GM12878 (cell line): Measurements from ENCODE around the gene UPF1.

Experiments
- BRCA1 ChIP-seq: IDR thresholded peaks from 2 replicates; pipeline ENCODE4 v1.6.1; 2011; ENCODE audit warnings: low read depth, low read length, improper control_type of control experiment
- CBX5 ChIP-seq: sonication (generic); IDR thresholded peaks from 2 replicates; pipeline ENCODE4 v1.6.1; 2016; ENCODE audit warnings: low read depth, moderate library complexity, mild to moderate bottlenecking, inconsistent platforms
- CREM ChIP-seq: IDR thresholded peaks from 2 replicates; pipeline ENCODE4 v1.6.1; 2014; ENCODE audit warnings: antibody characterized with exemption, low read depth
- CTCF ChIP-seq, 3 experiments: IDR thresholded peaks in 2 of 3; conservative IDR thresholded peaks in 1 of 3; 2 replicates each; pipeline ENCODE4 v1.5.1; 2011; ENCODE audit warnings: low read depth in 3 of 3, low read length in 3 of 3, mild to moderate bottlenecking in 3 of 3, control low read depth in 2 of 3, moderate library complexity in 2 of 3, inconsistent platforms in 1 of 3, mixed read lengths in 1 of 3; ENCODE audit not compliant: control insufficient read depth in 2 of 3, insufficient read depth in 1 of 3; ENCODE audit errors: extremely low read depth in 1 of 3
- EP300 ChIP-seq, 2 experiments: fragments of 150-350 bp in 1 of 2; IDR thresholded peaks; 2 replicates each; pipeline ENCODE4 v1.6.1; 2011 to 2012; ENCODE audit warnings: low read depth in 2 of 2, low read length in 2 of 2, borderline replicate concordance in 1 of 2, improper control_type of control experiment in 1 of 2, inconsistent platforms in 1 of 2; ENCODE audit not compliant: control insufficient read depth in 1 of 2
- FOXK2 ChIP-seq: fragments of 450-650 bp; IDR thresholded peaks from 2 replicates; pipeline ENCODE4 v1.6.1; 2017; ENCODE audit warnings: mild to moderate bottlenecking, moderate library complexity
- MAX ChIP-seq: IDR thresholded peaks from 2 replicates; pipeline ENCODE4 v1.6.1; 2012; ENCODE audit warnings: low read depth, low read length, improper control_type of control experiment
- NBN ChIP-seq: fragments of 450-650 bp; IDR thresholded peaks from 2 replicates; pipeline ENCODE4 v1.6.1; 2016
- POLR2AphosphoS5 ChIP-seq: IDR thresholded peaks from 2 replicates; pipeline ENCODE4 v1.6.1; 2011; ENCODE audit warnings: mild to moderate bottlenecking, low read length, inconsistent platforms
- RFX5 ChIP-seq: IDR thresholded peaks from 2 replicates; pipeline ENCODE4 v1.6.1; 2011; ENCODE audit warnings: low read depth, low read length, improper control_type of control experiment
- USF2 ChIP-seq: IDR thresholded peaks from 2 replicates; pipeline ENCODE4 v1.6.1; 2011; ENCODE audit warnings: low read depth, low read length, improper control_type of control experiment, borderline replicate concordance
- ZNF274 ChIP-seq: IDR thresholded peaks from one replicate; pipeline ENCODE4 v1.8.0; 2011; ENCODE audit not compliant: insufficient read length, insufficient read depth

GRCh38 chr19:18847549-18848463, 16.0 kb downstream of the UPF1 start:
- TF ChIP-seq CTCF (IDR thresholded peaks at IDR 0.05 in 2 of 3, conservative IDR thresholded peaks at IDR 0.05 in 1 of 3; ENCODE audit: control insufficient read depth in 2 of 3, extremely low read depth in 1 of 3, insufficient read depth in 1 of 3, low read depth in 3 of 3, low read length in 3 of 3) (no peak), MAX (no peak), BRCA1 (no peak), CBX5 (no peak), FOXK2 (no peak), ZNF274 (no peak), NBN (no peak), USF2 (no peak), POLR2AphosphoS5 (no peak), RFX5 (no peak), EP300 (IDR thresholded peaks at IDR 0.05; ENCODE audit: borderline replicate concordance in 1 of 2, control insufficient read depth in 1 of 2, low read depth in 2 of 2, low read length in 2 of 2) (no peak), CREM (no peak)
